Hepatocyte (in vitro differentiated cells): ENCODE results near the gene AK5. TPM values are rescaled to one million over a fixed set of nuclear protein-coding genes. Genes with fewer than 3 reads are reported as not detected.

Source experiments
- DNase-seq: peaks from one replicate; pipeline ENCODE4 v3.0.0-alpha.2; 2016; ENCODE audit warnings: low spot score
- H2AFZ ChIP-seq: fragments of 200-600 bp; sonication (generic); 2 replicates; pipeline ENCODE4 v1.6.0; 2016; ENCODE audit warnings: antibody characterized with exemption, mild to moderate bottlenecking
- H3K27ac ChIP-seq: fragments of 200-600 bp; sonication (generic); 2 replicates; pipeline ENCODE4 v1.5.1; 2016; ENCODE audit warnings: mild to moderate bottlenecking
- H3K27me3 ChIP-seq: fragments of 200-600 bp; sonication (generic); 2 replicates; pipeline ENCODE4 v1.6.1; 2016
- H3K36me3 ChIP-seq: fragments of 200-600 bp; sonication (generic); replicated peaks from 2 replicates; pipeline ENCODE4 v1.5.1; 2016; ENCODE audit warnings: low read depth; ENCODE audit not compliant: insufficient read depth
- H3K4me1 ChIP-seq: fragments of 200-600 bp; sonication (generic); 2 replicates; pipeline ENCODE4 v1.5.1; 2016; ENCODE audit warnings: mild to moderate bottlenecking, moderate library complexity; ENCODE audit not compliant: insufficient read depth
- H3K4me2 ChIP-seq: fragments of 200-600 bp; sonication (generic); 2 replicates; pipeline ENCODE4 v1.6.0; 2016
- H3K4me3 ChIP-seq: fragments of 200-600 bp; sonication (generic); 2 replicates; pipeline ENCODE4 v1.5.1; 2016; ENCODE audit warnings: mild to moderate bottlenecking
- H3K79me2 ChIP-seq: fragments of 200-600 bp; sonication (generic); 2 replicates; pipeline ENCODE4 v1.6.0; 2017; ENCODE audit warnings: mild to moderate bottlenecking
- H3K9me2 ChIP-seq: fragments of 200-600 bp; sonication (generic); replicated peaks from 2 replicates; pipeline ENCODE4 v1.6.0; 2017; ENCODE audit warnings: mild to moderate bottlenecking; ENCODE audit not compliant: insufficient read depth
- H3K9me3 ChIP-seq: fragments of 200-600 bp; sonication (generic); 2 replicates; pipeline ENCODE4 v1.5.1; 2016; ENCODE audit warnings: low read depth, mild to moderate bottlenecking
- H4K20me1 ChIP-seq: fragments of 200-600 bp; sonication (generic); 2 replicates; pipeline ENCODE4 v1.6.0; 2016; ENCODE audit warnings: mild to moderate bottlenecking; ENCODE audit not compliant: insufficient read depth, poor library complexity, severe bottlenecking
- EZH2 ChIP-seq: fragments of 200-600 bp; sonication (generic); IDR thresholded peaks from 2 replicates; pipeline ENCODE4 v1.6.1; 2016; ENCODE audit warnings: antibody characterized with exemption, mild to moderate bottlenecking, borderline replicate concordance
- EZH2phosphoT487 ChIP-seq: fragments of 200-600 bp; sonication (generic); IDR thresholded peaks from one replicate; pipeline ENCODE4 v1.6.1; 2018; ENCODE audit warnings: antibody characterized with exemption, mild to moderate bottlenecking, low read depth, moderate library complexity; ENCODE audit not compliant: unreplicated experiment, severe bottlenecking
- WGBS: methylation state at CpG from one replicate; pipeline ENCODE4 v1.1.6; 2016; ENCODE audit warnings: low lambda C conversion rate; ENCODE audit errors: missing lambda C conversion rate; 5-methylcytosine and 5-hydroxymethylcytosine counted together
- polyA plus RNA-seq: library from polyadenylated mRNA; unstranded; fragments of >200 nt; fragmentation: Nextera tagmentation; extraction: Ambion mirVana; gene quantifications from 2 replicates; pipeline ENCODE4 v1.2.1, GENCODE V29; 2016
- total RNA-seq: library from RNA; depleted of rRNA; stranded (reverse); fragments of >200 nt; gene quantifications from 2 replicates; pipeline ENCODE4 v1.2.3, GENCODE V29; 2014
- TF ChIP-seq, protein P1 (sequence below): fragments of 200-600 bp; sonication (generic); IDR thresholded peaks from 2 replicates; pipeline ENCODE4 v1.5.1; 2016; ENCODE audit warnings: antibody characterized with exemption, mild to moderate bottlenecking; ENCODE audit not compliant: poor library complexity

AK5 gene
- total and polyA plus RNA-seq, 2 experiments from 2014 or later: 0.05 TPM; not detected in 1

DNA sequence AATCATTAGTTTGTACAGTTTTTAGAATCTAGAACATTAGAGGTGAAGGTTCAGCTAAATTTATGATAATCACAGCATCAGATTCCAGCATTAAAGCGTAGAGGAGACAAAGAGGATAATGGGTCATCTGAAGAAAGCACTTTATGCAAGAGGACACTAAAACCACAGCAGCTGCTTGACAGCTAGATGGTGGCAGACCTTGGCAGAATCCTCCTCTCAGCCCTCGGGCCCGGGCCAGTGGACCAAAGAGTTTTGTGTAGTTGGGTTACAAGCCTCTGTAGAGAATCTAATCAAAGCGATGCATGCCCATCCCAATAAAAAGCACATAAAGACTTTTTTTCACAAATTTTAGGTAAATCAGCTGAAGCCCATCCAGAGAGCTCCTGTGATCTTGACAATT lies 59.4 kb downstream of the AK5 start:
- Histone ChIP-seq H3K9me3 (no peaks in the 10 kb centered on the region), H3K4me1 (no peaks in the 10 kb centered on the region), H2AFZ (no peak overlapping the region), H3K4me2 (no peak overlapping the region), H4K20me1 (no peaks in the 10 kb centered on the region), H3K27me3 (no peaks in the 10 kb centered on the region), H3K79me2 (no peaks in the 10 kb centered on the region), H3K36me3 (no peaks in the 10 kb centered on the region), H3K4me3 (no peak overlapping the region), H3K9me2 (no peaks in the 10 kb centered on the region), H3K27ac (no peak overlapping the region)
- TF ChIP-seq EZH2phosphoT487 (no peak), EZH2 (no peak)
- TF ChIP-seq, protein P1, sequence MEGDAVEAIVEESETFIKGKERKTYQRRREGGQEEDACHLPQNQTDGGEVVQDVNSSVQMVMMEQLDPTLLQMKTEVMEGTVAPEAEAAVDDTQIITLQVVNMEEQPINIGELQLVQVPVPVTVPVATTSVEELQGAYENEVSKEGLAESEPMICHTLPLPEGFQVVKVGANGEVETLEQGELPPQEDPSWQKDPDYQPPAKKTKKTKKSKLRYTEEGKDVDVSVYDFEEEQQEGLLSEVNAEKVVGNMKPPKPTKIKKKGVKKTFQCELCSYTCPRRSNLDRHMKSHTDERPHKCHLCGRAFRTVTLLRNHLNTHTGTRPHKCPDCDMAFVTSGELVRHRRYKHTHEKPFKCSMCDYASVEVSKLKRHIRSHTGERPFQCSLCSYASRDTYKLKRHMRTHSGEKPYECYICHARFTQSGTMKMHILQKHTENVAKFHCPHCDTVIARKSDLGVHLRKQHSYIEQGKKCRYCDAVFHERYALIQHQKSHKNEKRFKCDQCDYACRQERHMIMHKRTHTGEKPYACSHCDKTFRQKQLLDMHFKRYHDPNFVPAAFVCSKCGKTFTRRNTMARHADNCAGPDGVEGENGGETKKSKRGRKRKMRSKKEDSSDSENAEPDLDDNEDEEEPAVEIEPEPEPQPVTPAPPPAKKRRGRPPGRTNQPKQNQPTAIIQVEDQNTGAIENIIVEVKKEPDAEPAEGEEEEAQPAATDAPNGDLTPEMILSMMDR: no peak
- WGBS: 94% methylated on average over 4 of the region's 4 CpGs
- DNase-seq: no peak

DNA sequence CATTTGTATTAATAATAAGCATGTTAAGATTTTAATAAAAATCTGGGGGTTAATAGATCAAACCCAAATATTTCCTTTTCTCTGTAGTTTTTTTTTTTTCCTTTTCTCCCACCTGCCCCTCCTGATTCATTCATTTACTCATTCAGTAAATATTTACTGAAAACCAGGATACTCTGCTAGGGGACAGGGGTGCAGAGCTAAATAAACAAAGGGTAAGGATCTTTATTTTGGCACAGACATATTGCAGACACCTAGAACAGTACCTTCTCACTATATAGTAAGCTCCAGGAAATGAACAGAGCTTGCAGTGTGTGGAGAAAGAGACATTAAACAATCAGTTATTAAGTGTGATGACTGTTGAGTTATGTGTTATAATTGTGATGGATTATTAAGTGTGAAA lies 60.9 kb downstream of the AK5 start:
- Histone ChIP-seq H3K27ac (no peak overlapping the region), H2AFZ (no peak overlapping the region), H3K36me3 (no peaks in the 10 kb centered on the region), H4K20me1 (no peaks in the 10 kb centered on the region), H3K79me2 (no peaks in the 10 kb centered on the region), H3K4me1 (no peaks in the 10 kb centered on the region), H3K27me3 (no peaks in the 10 kb centered on the region), H3K9me3 (no peaks in the 10 kb centered on the region), H3K9me2 (no peaks in the 10 kb centered on the region), H3K4me2 (no peak overlapping the region), H3K4me3 (no peak overlapping the region)
- TF ChIP-seq, protein P1: no peak
- DNase-seq: no peak

DNA sequence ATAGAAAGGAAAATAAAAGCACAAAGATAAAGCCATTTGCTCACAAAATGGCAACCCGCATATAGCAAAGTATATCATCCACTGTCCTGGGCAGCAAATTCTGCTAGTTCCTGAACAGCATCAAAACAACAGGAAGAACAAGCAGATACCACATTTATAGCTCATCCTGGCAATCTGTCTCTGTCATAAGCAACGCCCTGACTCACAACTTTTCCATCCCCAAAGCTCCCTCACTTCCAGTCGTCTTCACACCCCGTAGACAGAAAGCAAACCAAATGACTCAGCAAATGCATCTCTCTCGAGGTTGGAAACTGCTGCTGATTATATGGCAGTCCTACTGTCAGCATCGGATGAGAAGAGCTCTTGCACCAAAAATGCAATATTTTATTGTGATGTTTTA lies 65.8 kb downstream of the AK5 start:
- no peaks in the 10 kb centered on the region for H3K27me3 ChIP-seq
- H3K4me3 ChIP-seq: no peak overlapping the region
- no peaks in the 10 kb centered on the region for H3K9me2 ChIP-seq
- no peaks in the 10 kb centered on the region for H3K36me3 ChIP-seq
- no peak overlapping the region for H2AFZ ChIP-seq
- H3K4me1 ChIP-seq: no peaks in the 10 kb centered on the region
- peak; percentile 32 for DNase-seq
- no peak overlapping the region for H3K4me2 ChIP-seq
- H3K9me3 ChIP-seq: no peaks in the 10 kb centered on the region
- H3K79me2 ChIP-seq: no peaks in the 10 kb centered on the region
- 49% methylated on average over 6 of the region's 6 CpGs for whole genome bisulfite sequencing
- no peaks in the 10 kb centered on the region for H4K20me1 ChIP-seq
- H3K27ac ChIP-seq: no peak overlapping the region
- TF ChIP-seq, protein P1: no peak
- no peak for TF ChIP-seq EZH2phosphoT487
- no peak for TF ChIP-seq EZH2

DNA sequence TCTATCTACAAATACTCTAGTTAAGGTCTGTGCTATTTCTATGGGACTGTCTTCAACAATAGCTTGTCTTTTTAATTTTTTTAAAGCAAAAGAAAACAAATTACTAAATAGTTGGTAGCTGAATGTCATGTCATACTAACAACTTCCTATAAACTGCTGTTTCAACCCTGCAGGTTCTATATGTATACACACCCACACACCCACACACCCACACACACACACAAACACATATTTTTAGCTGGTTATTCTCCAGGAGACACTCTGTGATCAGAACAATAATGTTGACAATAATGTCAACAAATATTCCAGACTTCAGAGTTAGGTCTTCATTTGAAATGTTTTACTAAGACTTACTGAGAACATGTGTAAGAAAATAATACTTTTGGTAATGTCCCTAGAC lies 66.7 kb downstream of the AK5 start:
- no peaks in the 10 kb centered on the region for H3K27me3 ChIP-seq
- H3K4me3 ChIP-seq: no peak overlapping the region
- H3K79me2 ChIP-seq: no peaks in the 10 kb centered on the region
- H3K9me3 ChIP-seq: no peaks in the 10 kb centered on the region
- TF ChIP-seq EZH2phosphoT487: no peak
- TF ChIP-seq, protein P1: no peak
- TF ChIP-seq EZH2: no peak
- H3K36me3 ChIP-seq: no peaks in the 10 kb centered on the region
- H2AFZ ChIP-seq: no peak overlapping the region
- no peaks in the 10 kb centered on the region for H3K4me1 ChIP-seq
- no peak for DNase-seq
- no peaks in the 10 kb centered on the region for H3K9me2 ChIP-seq
- H3K4me2 ChIP-seq: no peak overlapping the region
- H3K27ac ChIP-seq: no peak overlapping the region
- no peaks in the 10 kb centered on the region for H4K20me1 ChIP-seq
